MM.1S (cell line): ENCODE data around the gene NUDT7.

Experiments
- EZH2 ChIP-seq: fragments of 300-600 bp; sonication (generic); optimal IDR thresholded peaks from 2 replicates; pipeline ENCODE3; 2017; ENCODE audit warnings: low read depth, mild to moderate bottlenecking, antibody characterized with exemption, low read length, mixed read lengths
- EZH2phosphoT487 ChIP-seq: fragments of 300-600 bp; sonication (generic); IDR thresholded peaks from 2 replicates; pipeline ENCODE4 v1.6.1; 2018; ENCODE audit warnings: antibody characterized with exemption, low read length
- TF ChIP-seq, protein P1 (sequence below): fragments of 300-600 bp; sonication (generic); IDR thresholded peaks from 2 replicates; pipeline ENCODE4 v1.5.1; 2016; ENCODE audit warnings: antibody characterized with exemption, low read length, mixed read lengths

DNA sequence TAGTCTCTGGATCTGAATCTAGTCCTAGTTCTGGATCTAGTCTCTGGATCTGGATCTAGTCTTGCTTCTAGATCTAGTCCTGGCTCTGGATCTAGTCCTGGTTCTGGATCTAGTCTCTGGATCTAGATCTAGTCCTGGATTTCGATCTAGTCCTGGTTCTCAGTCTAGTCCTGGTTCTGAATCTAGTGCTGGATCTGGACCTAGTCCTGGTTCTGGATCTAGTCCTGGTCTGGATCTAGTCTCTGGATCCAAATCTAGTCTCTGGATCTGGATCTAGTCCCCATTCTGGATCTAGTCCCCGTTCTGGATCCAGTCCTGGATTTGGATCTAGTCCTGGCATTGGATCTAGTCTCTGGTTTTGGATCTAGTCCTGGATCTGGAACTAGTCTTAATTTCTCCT, 36.2 kb downstream of the NUDT7 start:
- TF ChIP-seq EZH2: no peak
- TF ChIP-seq, protein P1, sequence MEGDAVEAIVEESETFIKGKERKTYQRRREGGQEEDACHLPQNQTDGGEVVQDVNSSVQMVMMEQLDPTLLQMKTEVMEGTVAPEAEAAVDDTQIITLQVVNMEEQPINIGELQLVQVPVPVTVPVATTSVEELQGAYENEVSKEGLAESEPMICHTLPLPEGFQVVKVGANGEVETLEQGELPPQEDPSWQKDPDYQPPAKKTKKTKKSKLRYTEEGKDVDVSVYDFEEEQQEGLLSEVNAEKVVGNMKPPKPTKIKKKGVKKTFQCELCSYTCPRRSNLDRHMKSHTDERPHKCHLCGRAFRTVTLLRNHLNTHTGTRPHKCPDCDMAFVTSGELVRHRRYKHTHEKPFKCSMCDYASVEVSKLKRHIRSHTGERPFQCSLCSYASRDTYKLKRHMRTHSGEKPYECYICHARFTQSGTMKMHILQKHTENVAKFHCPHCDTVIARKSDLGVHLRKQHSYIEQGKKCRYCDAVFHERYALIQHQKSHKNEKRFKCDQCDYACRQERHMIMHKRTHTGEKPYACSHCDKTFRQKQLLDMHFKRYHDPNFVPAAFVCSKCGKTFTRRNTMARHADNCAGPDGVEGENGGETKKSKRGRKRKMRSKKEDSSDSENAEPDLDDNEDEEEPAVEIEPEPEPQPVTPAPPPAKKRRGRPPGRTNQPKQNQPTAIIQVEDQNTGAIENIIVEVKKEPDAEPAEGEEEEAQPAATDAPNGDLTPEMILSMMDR: no peak
- no peak for TF ChIP-seq EZH2phosphoT487
